Adrenal gland (tissue), 12 donors: ENCODE data around the gene SRSF12. TPM values are rescaled to one million over a fixed set of nuclear protein-coding genes. Genes with fewer than 3 reads are reported as not detected.

Experiments
- DNase-seq, 7 donors: peaks; one replicate each; pipeline ENCODE4 v3.0.0-alpha.2; 2019 to 2020
- H3K27ac ChIP-seq, 5 donors: fragments of 200-600 bp; sonication (generic) in 4 of 5; 1 replicate in 3 of 5; 2 replicates in 2 of 5; pipeline versions ENCODE4 v1.5.1 to v1.8.0; 2016 to 2020; ENCODE audit warnings: mild to moderate bottlenecking in 1 of 5
- H3K27me3 ChIP-seq: fragments of 200-600 bp; 2 replicates; pipeline ENCODE4 v1.8.0; 2021
- H3K36me3 ChIP-seq, 2 donors: fragments of 200-600 bp; replicated peaks in 1 of 2; 1 replicate in 1 of 2; 2 replicates in 1 of 2; pipeline versions ENCODE4 v1.5.1 to v1.8.0; 2018 to 2022
- H3K4me1 ChIP-seq, 2 donors: fragments of 200-600 bp; replicated peaks in 1 of 2; 1 replicate in 1 of 2; 2 replicates in 1 of 2; pipeline versions ENCODE4 v1.5.1 to v1.8.0; 2018 to 2021
- H3K4me3 ChIP-seq, 4 donors: fragments of 200-600 bp; sonication (generic) in 3 of 4; one replicate each; pipeline ENCODE4 v1.5.1; 2016 to 2018
- H3K9me3 ChIP-seq, 3 donors: fragments of 200-600 bp; sonication (generic) in 1 of 3; replicated peaks in 1 of 3; 1 replicate in 2 of 3; 2 replicates in 1 of 3; pipeline versions ENCODE4 v1.5.1 to v1.8.0; 2016 to 2021
- POLR2A ChIP-seq, 2 donors: fragments of 450-650 bp; IDR thresholded peaks; one replicate each; pipeline ENCODE4 v1.6.1; 2017; ENCODE audit warnings: antibody characterized with exemption in 2 of 2, mild to moderate bottlenecking in 2 of 2, moderate library complexity in 1 of 2
- WGBS, 4 donors: extraction: QIAGEN DNeasy Blood & Tissue Kit in 2 of 4; methylation state at CpG; one replicate each; pipeline versions ENCODE4 v1.1.5 to v1.1.7; 2013 to 2017; 5-methylcytosine and 5-hydroxymethylcytosine counted together
- intact Hi-C, 2 donors: fragments of 100-400 bp; cut with DNase I; formaldehyde crosslinking; loops; one replicate each; pipeline versions ENCODE4 v1.14.1 to v1.15.0; 2022 to 2023
- polyA plus RNA-seq, 3 donors: library from polyadenylated mRNA; stranded (reverse); fragments of 200-250 nt in 2 of 3; fragments of 350-450 nt in 1 of 3; fragmentation: Illumina TruSeq in 1 of 3; extraction: RNeasy Lipid Tissue Mini Kit (QIAGEN cat#74804) in 1 of 3; gene quantifications; one replicate each; pipeline ENCODE4 v1.2.3, GENCODE V29; 2013 to 2014
- total RNA-seq, 9 donors: library from RNA; depleted of rRNA in 4 of 9; stranded (reverse); fragments of >200 nt in 4 of 9; fragments of 120-200 nt in 1 of 9; fragmentation: NEBNext Ultra II Directional in 1 of 9; extraction: Animal tissue kit (Norgen Biotek cat#: 25700) in 1 of 9; gene quantifications; one replicate each; pipeline versions ENCODE4 v1.1.0 to v1.2.4, GENCODE V29; 2013 to 2023
- TF ChIP-seq, protein P1 (sequence below), 6 experiments: fragments of 450-650 bp in 4 of 6; fragments of 200-600 bp in 2 of 6; sonication (generic) in 1 of 6; IDR thresholded peaks; 1 replicate in 5 of 6; 2 replicates in 1 of 6; pipeline versions ENCODE4 v1.5.1 to v1.8.0; 2016 to 2021; ENCODE audit warnings: antibody characterized with exemption in 6 of 6, mild to moderate bottlenecking in 2 of 6, moderate library complexity in 1 of 6
- donor health status: healthy with polysubstance abuse.
- donor health status: Bipolar disorder and iron deficiency.
- donor health status: DM: yes; HTN: yes; CAD: no.
- donor health status: DM: no; HTN: no; CAD: no.
- donor health status: DM: no; HTN: no; CAD: no.
- donor health status: DM: yes; HTN: yes; CAD: no.

The SRSF12 gene
- total and polyA plus RNA-seq, 12 donors = 0.26 to 2.2 (median 0.81) TPM; not detected in 1

DNA sequence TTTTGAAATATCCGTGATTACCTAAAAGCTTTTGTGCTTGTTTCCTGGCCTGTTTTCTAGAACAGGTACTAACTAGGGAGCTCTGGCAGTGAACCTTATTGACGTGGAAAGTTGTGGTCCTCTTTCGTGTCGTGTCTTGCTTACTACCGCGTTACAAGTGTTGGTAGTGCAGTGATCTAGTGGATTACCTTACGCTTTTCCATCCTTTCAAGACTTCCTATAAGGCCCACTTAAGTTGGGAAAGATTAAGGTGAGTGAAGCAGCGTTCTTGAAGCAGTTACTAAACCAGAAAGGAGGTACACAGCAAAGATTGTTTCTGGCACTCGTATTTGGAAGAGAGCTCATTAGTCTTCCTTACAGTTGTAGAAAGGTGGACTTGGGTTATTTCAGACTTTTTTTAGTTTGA lies 35.4 kb downstream of the SRSF12 start:
- intact Hi-C loops = loop anchor here in 1 of 2 donors (5.0 kb wide), 1 partner anchor 45 kb away; no protein-coding TSS in a partner anchor
- Histone ChIP-seq H3K4me1 (peaks cover 15 to 41% of the 10 kb centered on the region in 2 donors), H3K36me3 (peaks cover 0 to 32% of the 10 kb centered on the region in 2 donors), H3K9me3 (no peaks in the 10 kb centered on the region), H3K27ac (peak overlapping the region; percentile 50 to 100 (median 100)), H3K27me3 (no peaks in the 10 kb centered on the region), H3K4me3 (peak overlapping the region; percentile 35 to 97 (median 76))
- 0 to 1% (median 1%) methylated on average over 9 of the region's 9 CpGs for WGBS, 4 donors
- no peak for DNase-seq
- TF ChIP-seq POLR2A (IDR thresholded peaks at IDR 0.05) = no peak
- TF ChIP-seq, protein P1, sequence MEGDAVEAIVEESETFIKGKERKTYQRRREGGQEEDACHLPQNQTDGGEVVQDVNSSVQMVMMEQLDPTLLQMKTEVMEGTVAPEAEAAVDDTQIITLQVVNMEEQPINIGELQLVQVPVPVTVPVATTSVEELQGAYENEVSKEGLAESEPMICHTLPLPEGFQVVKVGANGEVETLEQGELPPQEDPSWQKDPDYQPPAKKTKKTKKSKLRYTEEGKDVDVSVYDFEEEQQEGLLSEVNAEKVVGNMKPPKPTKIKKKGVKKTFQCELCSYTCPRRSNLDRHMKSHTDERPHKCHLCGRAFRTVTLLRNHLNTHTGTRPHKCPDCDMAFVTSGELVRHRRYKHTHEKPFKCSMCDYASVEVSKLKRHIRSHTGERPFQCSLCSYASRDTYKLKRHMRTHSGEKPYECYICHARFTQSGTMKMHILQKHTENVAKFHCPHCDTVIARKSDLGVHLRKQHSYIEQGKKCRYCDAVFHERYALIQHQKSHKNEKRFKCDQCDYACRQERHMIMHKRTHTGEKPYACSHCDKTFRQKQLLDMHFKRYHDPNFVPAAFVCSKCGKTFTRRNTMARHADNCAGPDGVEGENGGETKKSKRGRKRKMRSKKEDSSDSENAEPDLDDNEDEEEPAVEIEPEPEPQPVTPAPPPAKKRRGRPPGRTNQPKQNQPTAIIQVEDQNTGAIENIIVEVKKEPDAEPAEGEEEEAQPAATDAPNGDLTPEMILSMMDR (IDR thresholded peaks at IDR 0.05) = no peak

DNA sequence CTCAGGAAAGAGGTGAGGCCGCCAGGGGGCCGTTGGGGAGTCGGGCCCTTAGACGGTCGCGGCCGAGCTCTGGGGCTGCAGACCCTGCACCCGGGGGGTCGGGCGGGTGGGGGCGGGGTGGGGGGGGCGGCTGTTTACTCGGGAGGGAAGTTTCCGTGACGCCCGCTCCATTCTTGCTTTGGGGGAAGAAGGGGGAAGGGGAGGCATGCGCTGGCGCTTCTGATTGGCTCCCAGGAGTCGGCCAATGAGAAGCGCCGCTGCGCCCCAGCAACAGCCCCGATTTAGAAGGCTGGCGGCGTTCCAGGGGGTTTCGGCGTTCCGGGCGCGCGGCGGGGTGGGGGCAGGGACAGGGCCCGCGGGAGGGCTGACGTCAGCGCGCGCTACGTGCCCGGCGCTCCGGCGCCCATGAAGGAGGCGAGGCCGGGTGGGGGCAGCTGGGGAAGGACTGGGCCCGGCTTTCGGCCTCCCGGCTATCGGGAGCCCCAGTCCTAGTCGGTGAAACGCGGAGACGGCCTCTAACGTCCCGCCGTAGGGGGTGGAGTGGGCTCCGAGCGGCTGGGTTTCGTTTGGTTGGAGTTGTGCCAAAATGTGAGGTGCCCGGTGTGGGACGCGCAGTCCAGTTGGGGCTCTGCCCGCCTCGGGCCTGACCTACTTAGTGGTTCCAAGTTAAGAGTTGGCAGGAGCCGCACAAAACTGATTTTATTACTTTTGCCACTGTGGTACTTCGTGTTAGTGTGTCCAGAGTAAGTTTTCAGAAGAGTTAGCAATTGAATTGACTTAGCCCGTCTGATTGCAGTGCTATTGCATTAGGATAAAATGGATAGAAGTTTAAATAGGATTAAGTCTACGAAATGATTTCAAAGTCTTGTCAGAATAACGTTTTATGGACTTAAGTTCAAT lies 36.2 kb downstream of the SRSF12 start:
- peak; percentile 83 to 84 for TF ChIP-seq POLR2A (IDR thresholded peaks at IDR 0.05)
- TF ChIP-seq, protein P1 (IDR thresholded peaks at IDR 0.05) = no peak
- intact Hi-C loops = loop anchor here in 1 of 2 donors (5.0 kb wide), 1 partner anchor 44 kb away; no protein-coding TSS in a partner anchor

DNA sequence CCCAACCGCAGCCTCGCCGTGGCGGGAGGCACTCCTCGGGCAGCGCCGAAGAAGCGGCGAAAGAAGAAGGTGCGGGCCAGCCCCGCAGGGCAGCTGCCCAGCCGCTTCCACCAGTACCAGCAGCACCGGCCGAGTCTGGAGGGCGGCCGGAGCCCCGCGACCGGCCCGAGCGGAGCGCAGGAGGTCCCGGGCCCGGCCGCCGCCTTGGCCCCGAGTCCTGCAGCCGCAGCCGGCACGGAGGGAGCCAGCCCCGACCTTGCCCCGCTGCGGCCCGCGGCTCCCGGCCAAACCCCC lies 36.8 kb downstream of the SRSF12 start:
- intact Hi-C loops = loop anchor here in 1 of 2 donors (5.0 kb wide), 1 partner anchor 44 kb away; no protein-coding TSS in a partner anchor
- WGBS, 4 donors = 0 to 1% methylated on average over 34 to 36 of the region's 36 CpGs; no CpG with 5 or more reads in 2 of the 4 donors
- peak overlapping the region; percentile 98 to 100 (median 100) for H3K27ac ChIP-seq
- DNase-seq = no peak
- TF ChIP-seq, protein P1 (IDR thresholded peaks at IDR 0.05) = peak in 1 of 6 experiments; percentile 11
- TF ChIP-seq POLR2A (IDR thresholded peaks at IDR 0.05) = no peak
- H3K27me3 ChIP-seq = no peaks in the 10 kb centered on the region
- peak overlapping the region; percentile 87 to 99 (median 97) for H3K4me3 ChIP-seq
- peaks cover 0 to 32% of the 10 kb centered on the region in 2 donors for H3K36me3 ChIP-seq
- H3K9me3 ChIP-seq = no peaks in the 10 kb centered on the region
- H3K4me1 ChIP-seq = peaks cover 15 to 33% of the 10 kb centered on the region in 2 donors

More for the DNA sequence above, 36.2 kb downstream of the SRSF12 start:
- H3K27ac ChIP-seq = peak overlapping the region; percentile 98 to 100 (median 100)
- H3K27me3 ChIP-seq = no peaks in the 10 kb centered on the region
- no peaks in the 10 kb centered on the region for H3K9me3 ChIP-seq
- WGBS, 4 donors = 0% methylated on average over 7 to 69 of the region's 69 CpGs
- peak; percentile 98 to 100 (median 99) for DNase-seq
- peaks cover 0 to 32% of the 10 kb centered on the region in 2 donors for H3K36me3 ChIP-seq
- peaks cover 15 to 33% of the 10 kb centered on the region in 2 donors for H3K4me1 ChIP-seq
- H3K4me3 ChIP-seq = peak overlapping the region; percentile 87 to 99 (median 97)
